Fibroblast of pulmonary artery (primary cell): ENCODE measurements around the gene ZNF148.

Source experiments
- DNase-seq: peaks from one replicate; pipeline ENCODE4 v3.0.0-alpha.2; 2010; ENCODE audit warnings: low read depth
- H3K4me3 ChIP-seq: replicated peaks from 2 replicates; pipeline ENCODE4 v1.5.1; 2011; ENCODE audit warnings: low read depth, mild to moderate bottlenecking, control low read depth, low read length, moderate library complexity
- TF ChIP-seq, protein P1 (sequence below): IDR thresholded peaks from 2 replicates; pipeline ENCODE4 v1.5.1; 2011; ENCODE audit warnings: mild to moderate bottlenecking, control low read depth, low read length, inconsistent platforms; ENCODE audit errors: missing control alignments

Gene ZNF148

GRCh38 chr3:125386811-125387210 is 11.7 kb upstream of the ZNF148 start:
- TF ChIP-seq, protein P1, sequence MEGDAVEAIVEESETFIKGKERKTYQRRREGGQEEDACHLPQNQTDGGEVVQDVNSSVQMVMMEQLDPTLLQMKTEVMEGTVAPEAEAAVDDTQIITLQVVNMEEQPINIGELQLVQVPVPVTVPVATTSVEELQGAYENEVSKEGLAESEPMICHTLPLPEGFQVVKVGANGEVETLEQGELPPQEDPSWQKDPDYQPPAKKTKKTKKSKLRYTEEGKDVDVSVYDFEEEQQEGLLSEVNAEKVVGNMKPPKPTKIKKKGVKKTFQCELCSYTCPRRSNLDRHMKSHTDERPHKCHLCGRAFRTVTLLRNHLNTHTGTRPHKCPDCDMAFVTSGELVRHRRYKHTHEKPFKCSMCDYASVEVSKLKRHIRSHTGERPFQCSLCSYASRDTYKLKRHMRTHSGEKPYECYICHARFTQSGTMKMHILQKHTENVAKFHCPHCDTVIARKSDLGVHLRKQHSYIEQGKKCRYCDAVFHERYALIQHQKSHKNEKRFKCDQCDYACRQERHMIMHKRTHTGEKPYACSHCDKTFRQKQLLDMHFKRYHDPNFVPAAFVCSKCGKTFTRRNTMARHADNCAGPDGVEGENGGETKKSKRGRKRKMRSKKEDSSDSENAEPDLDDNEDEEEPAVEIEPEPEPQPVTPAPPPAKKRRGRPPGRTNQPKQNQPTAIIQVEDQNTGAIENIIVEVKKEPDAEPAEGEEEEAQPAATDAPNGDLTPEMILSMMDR, result no peak
- DNase-seq, result peak; percentile 87
- H3K4me3 ChIP-seq, result no peak overlapping the region

DNA sequence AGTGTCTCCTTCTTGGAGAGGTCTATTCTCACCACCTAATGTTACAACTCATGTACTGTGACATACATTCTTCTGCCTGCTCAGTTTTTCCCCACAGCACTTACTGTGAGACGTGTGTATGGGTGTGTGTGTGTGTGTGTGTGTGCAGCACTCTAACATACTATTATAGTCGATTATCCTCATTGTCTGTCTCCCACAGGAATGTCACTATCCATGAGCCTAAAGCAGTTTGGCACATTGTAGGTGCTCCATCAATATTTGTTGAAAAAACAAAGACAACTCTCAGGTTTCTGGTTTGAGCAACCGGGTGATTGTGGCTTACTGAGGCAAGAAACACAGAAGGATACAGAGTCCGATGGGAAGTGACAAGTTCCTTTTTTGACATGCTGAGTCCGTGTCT is 8.6 kb upstream of the ZNF148 start:
- DNase-seq, result no peak
- TF ChIP-seq, protein P1, result no peak
- H3K4me3 ChIP-seq, result no peak overlapping the region

- DNase-seq, result peak; percentile 28
- TF ChIP-seq, protein P1, result no peak
Observed at GRCh38 chr3:125382298-125382697, 7.2 kb upstream of the ZNF148 start.

GRCh38 chr3:125381743-125382142 is 6.6 kb upstream of the ZNF148 start:
- no peak for DNase-seq
- TF ChIP-seq, protein P1, result no peak
- H3K4me3 ChIP-seq, result no peak overlapping the region

More at GRCh38 chr3:125382298-125382697, 7.2 kb upstream of the ZNF148 start:
- H3K4me3 ChIP-seq, result no peak overlapping the region

- TF ChIP-seq, protein P1, result no peak
- no peak overlapping the region for H3K4me3 ChIP-seq
- no peak for DNase-seq
Observed at GRCh38 chr3:125381314-125381713, 6.2 kb upstream of the ZNF148 start.

DNA sequence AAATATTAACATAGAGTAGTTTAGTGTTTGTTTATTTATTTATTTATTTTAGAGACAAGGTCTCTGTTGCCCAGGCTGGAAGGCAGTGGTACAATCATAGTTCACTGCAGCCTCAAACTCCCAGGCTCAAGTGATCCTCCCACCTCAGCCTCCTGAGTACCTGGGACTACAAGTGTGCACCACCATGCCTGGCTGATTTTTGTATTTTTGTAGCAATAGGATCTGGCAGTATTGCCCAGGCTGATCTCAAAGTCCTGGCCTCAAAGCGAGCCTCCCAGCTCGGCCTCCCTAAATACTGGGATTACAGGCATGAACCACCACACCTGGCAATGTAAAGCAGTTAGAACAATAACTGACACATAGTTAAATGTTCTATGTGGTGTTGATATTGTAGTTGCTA is 4.4 kb upstream of the ZNF148 start:
- TF ChIP-seq, protein P1, result no peak
- H3K4me3 ChIP-seq, result no peak overlapping the region
- no peak for DNase-seq

- TF ChIP-seq, protein P1, result no peak
- no peak for DNase-seq
- H3K4me3 ChIP-seq, result no peak overlapping the region
Observed at GRCh38 chr3:125378762-125379161, 3.6 kb upstream of the ZNF148 start.
